Panc1 (cell line): Measurements from ENCODE around the gene RBL2. TPM values are rescaled to one million over a fixed set of nuclear protein-coding genes. Genes with fewer than 3 reads are reported as not detected.

Source experiments
- ATAC-seq: fragments of 200-7000 bp; cut with Tn5 transposase; 2 replicates; pipeline ENCODE4 v1.9.1; 2020; ENCODE audit warnings: mild to moderate bottlenecking, moderate library complexity
- BruUV-seq: library from RNA; stranded (reverse); fragments of 400-500 nt; replicated peaks from 2 replicates; lab custom pipeline; 2021; lab: Mats Ljungman, UMichigan
- CTCF ChIA-PET: fragments of 300-600 bp; sonication (Branson Sonifier 250); formaldehyde crosslinking; loops from one replicate; lab custom pipeline; 2022; ENCODE audit warnings: antibody characterized with exemption; lab: Charles Lee
- POLR2A ChIA-PET: fragments of 300-600 bp; sonication (Branson Sonifier 250); formaldehyde crosslinking; loops from one replicate; lab custom pipeline; 2022; ENCODE audit warnings: antibody characterized with exemption; lab: Charles Lee
- DNase-seq: peaks from one replicate; pipeline ENCODE4 v3.0.0-alpha.2; 2010; ENCODE audit warnings: low read depth, low spot score
- H3K27ac ChIP-seq: 2 replicates; pipeline ENCODE4 v1.5.1; 2011; ENCODE audit warnings: mild to moderate bottlenecking, low read length, inconsistent platforms
- H3K27me3 ChIP-seq: fragments of 200-500 bp; sonication (Bioruptor generic); 2 replicates; pipeline ENCODE4 v1.6.0; 2014; ENCODE audit warnings: low read length, inconsistent platforms; ENCODE audit not compliant: control insufficient read depth, insufficient read depth
- H3K36me3 ChIP-seq: fragments of 200-500 bp; sonication (Bioruptor generic); 2 replicates; pipeline ENCODE4 v1.5.1; 2014; ENCODE audit warnings: inconsistent platforms, mild to moderate bottlenecking, low read length, moderate library complexity; ENCODE audit not compliant: control insufficient read depth, insufficient read depth
- H3K4me1 ChIP-seq: 2 replicates; pipeline ENCODE4 v1.5.1; 2011; ENCODE audit warnings: inconsistent platforms, mild to moderate bottlenecking, low read length, moderate library complexity; ENCODE audit not compliant: control insufficient read depth, insufficient read depth
- H3K4me3 ChIP-seq, 2 experiments: 2 replicates each; pipeline ENCODE4 v1.5.1; 2011 to 2012; ENCODE audit warnings: low read depth in 2 of 2, low read length in 2 of 2, mild to moderate bottlenecking in 2 of 2, inconsistent platforms in 1 of 2, moderate library complexity in 1 of 2
- H3K9me3 ChIP-seq: fragments of 200-500 bp; sonication (Bioruptor generic); 2 replicates; pipeline ENCODE4 v1.5.1; 2014; ENCODE audit warnings: low read depth, mild to moderate bottlenecking, inconsistent platforms, low read length, moderate library complexity; ENCODE audit not compliant: control insufficient read depth, insufficient read depth
- POLR2AphosphoS5 ChIP-seq: IDR thresholded peaks from 2 replicates; pipeline ENCODE4 v1.6.1; 2012; ENCODE audit warnings: mild to moderate bottlenecking, low read depth, low read length, moderate library complexity
- REST ChIP-seq, 2 experiments: IDR thresholded peaks; 2 replicates each; pipeline ENCODE4 v1.6.1; 2011 to 2012; ENCODE audit warnings: low read depth in 2 of 2, control low read depth in 1 of 2, low read length in 1 of 2, mild to moderate bottlenecking in 1 of 2, moderate library complexity in 1 of 2; ENCODE audit not compliant: insufficient read depth in 1 of 2
- SIN3A ChIP-seq: IDR thresholded peaks from 2 replicates; pipeline ENCODE4 v1.6.1; 2012; ENCODE audit warnings: low read depth, mild to moderate bottlenecking, low read length, moderate library complexity, borderline replicate concordance; ENCODE audit not compliant: insufficient read depth
- TCF7L2 ChIP-seq: IDR thresholded peaks from 2 replicates; pipeline ENCODE4 v1.6.1; 2011; ENCODE audit warnings: mild to moderate bottlenecking, low read depth, low read length, inconsistent platforms
- in situ Hi-C: cut with HindIII; loops from 2 replicates; pipeline ENCODE4 v1.10.0; 2016; ENCODE audit warnings: low sequenced_read_pairs, low pct_unique_long_range_greater_than_20kb
- intact Hi-C: fragments of 100-400 bp; cut with micrococcal nuclease; formaldehyde crosslinking; loops from one replicate; pipeline ENCODE4 v1.10.0; 2022; ENCODE audit not compliant: unreplicated experiment
- total RNA-seq: library from RNA; stranded (reverse); gene quantifications from one replicate; pipeline ENCODE4 v1.2.1, GENCODE V29; 2021; ENCODE audit not compliant: unreplicated experiment
- TF ChIP-seq, protein P1 (sequence below): fragments of 450-650 bp; IDR thresholded peaks from 2 replicates; pipeline ENCODE4 v1.5.1; 2017; ENCODE audit warnings: mild to moderate bottlenecking

The RBL2 gene
- total RNA-seq, 1 experiment from 2014 or later: 28.9 TPM

DNA sequence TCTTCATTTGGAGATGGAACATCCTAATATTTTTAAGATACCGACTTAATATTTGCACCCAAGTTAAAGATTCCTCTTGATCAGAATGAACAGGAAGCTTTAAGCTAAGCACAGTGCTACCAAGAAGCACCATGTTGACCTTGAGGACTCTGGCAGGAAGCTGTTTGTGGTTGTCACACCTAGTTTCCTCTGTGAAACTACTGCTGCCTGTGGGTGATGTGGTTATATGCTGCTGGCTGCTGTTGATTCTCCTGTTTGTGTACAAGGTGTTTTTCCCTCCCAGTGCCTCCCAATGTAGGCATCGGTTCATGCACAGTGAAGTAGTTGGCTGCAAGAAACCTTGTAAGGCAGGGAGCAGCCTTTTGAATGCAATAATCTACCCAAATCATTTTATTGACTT is 23.4 kb downstream of the RBL2 start:
- DNase-seq (no peak), ATAC-seq (no peak)
- POLR2A ChIA-PET: no interaction called here
- TF ChIP-seq POLR2AphosphoS5: no peak
- no peak for TF ChIP-seq SIN3A
- TF ChIP-seq, protein P1, sequence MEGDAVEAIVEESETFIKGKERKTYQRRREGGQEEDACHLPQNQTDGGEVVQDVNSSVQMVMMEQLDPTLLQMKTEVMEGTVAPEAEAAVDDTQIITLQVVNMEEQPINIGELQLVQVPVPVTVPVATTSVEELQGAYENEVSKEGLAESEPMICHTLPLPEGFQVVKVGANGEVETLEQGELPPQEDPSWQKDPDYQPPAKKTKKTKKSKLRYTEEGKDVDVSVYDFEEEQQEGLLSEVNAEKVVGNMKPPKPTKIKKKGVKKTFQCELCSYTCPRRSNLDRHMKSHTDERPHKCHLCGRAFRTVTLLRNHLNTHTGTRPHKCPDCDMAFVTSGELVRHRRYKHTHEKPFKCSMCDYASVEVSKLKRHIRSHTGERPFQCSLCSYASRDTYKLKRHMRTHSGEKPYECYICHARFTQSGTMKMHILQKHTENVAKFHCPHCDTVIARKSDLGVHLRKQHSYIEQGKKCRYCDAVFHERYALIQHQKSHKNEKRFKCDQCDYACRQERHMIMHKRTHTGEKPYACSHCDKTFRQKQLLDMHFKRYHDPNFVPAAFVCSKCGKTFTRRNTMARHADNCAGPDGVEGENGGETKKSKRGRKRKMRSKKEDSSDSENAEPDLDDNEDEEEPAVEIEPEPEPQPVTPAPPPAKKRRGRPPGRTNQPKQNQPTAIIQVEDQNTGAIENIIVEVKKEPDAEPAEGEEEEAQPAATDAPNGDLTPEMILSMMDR: no peak
- TF ChIP-seq TCF7L2: no peak
- no peak for TF ChIP-seq REST (IDR thresholded peaks at IDR 0.05; ENCODE audit: insufficient read depth in 1 of 2, low read depth in 2 of 2, low read length in 1 of 2)
- in situ Hi-C loops (no loop called here), intact Hi-C loops (no loop called here)
- no peak overlapping the region for H3K27ac ChIP-seq
- CTCF ChIA-PET: no interaction called here
- H3K27me3 ChIP-seq: no peaks in the 10 kb centered on the region
- no TSS peak for BruUV-seq
- H3K9me3 ChIP-seq: no peaks in the 10 kb centered on the region
- H3K4me1 ChIP-seq: no peaks in the 10 kb centered on the region
- no peak overlapping the region for H3K4me3 ChIP-seq
- H3K36me3 ChIP-seq: no peaks in the 10 kb centered on the region; the same call in 1 of the 2 replicates

DNA sequence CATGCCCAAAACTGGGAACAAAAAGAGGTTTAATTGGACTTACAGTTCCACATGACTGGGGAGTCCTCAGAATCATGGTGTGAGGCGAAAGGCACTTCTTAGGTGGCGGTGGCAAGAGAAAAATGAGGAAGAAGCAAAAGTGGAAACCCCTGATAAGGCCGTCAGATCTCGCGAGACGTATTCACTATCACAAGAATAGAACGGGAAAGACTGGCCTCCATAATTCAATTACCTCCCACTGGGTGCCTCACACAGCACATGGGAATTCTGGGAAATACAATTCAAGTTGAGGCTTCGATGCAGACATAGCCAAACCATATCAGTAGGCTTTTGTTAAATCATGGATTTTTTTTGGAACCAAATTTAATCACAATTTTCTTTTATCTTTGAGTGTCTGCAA is 24.4 kb downstream of the RBL2 start:
- Histone ChIP-seq H3K9me3 (no peaks in the 10 kb centered on the region), H3K4me1 (no peaks in the 10 kb centered on the region), H3K4me3 (no peak overlapping the region), H3K36me3 (no peaks in the 10 kb centered on the region; the same call in 1 of the 2 replicates), H3K27ac (no peak overlapping the region), H3K27me3 (no peaks in the 10 kb centered on the region)
- DNase-seq (no peak), ATAC-seq (no peak)
- intact Hi-C loops: no loop called here
- TF ChIP-seq SIN3A (no peak), REST (IDR thresholded peaks at IDR 0.05; ENCODE audit: insufficient read depth in 1 of 2, low read depth in 2 of 2, low read length in 1 of 2) (no peak), TCF7L2 (no peak), POLR2AphosphoS5 (no peak)
- TF ChIP-seq, protein P1: no peak
- ChIA-PET POLR2A (no interaction called here), CTCF (no interaction called here)
- BruUV-seq: no TSS peak
- in situ Hi-C loops: no loop called here
